Duodenal mucosa (tissue), 2 donors: ENCODE data around the gene GNAQ.
A peak's percentile ranks its signal among the peaks of the same experiment; 100 is the strongest.

ENCODE experiments used
- H3K27ac ChIP-seq: one replicate; pipeline ENCODE4 v1.7.0; 2013; ENCODE audit warnings: low read depth, low read length
- H3K27me3 ChIP-seq, 2 donors: one replicate each; pipeline ENCODE4 v1.7.0; 2013; ENCODE audit warnings: low read length in 2 of 2, control low read depth in 1 of 2; ENCODE audit not compliant: insufficient read depth in 2 of 2, control insufficient read depth in 1 of 2
- H3K36me3 ChIP-seq, 2 donors: one replicate each; pipeline ENCODE4 v1.7.0; 2013; ENCODE audit warnings: low read length in 2 of 2, control low read depth in 1 of 2; ENCODE audit not compliant: insufficient read depth in 2 of 2, control insufficient read depth in 1 of 2
- H3K4me1 ChIP-seq, 2 donors: one replicate each; pipeline ENCODE4 v1.7.0; 2013; ENCODE audit warnings: low read length in 2 of 2, control low read depth in 1 of 2; ENCODE audit not compliant: insufficient read depth in 2 of 2, control insufficient read depth in 1 of 2
- H3K4me3 ChIP-seq, 2 donors: one replicate each; pipeline ENCODE4 v1.7.0; 2013; ENCODE audit warnings: low read length in 2 of 2, low read depth in 1 of 2
- H3K9ac ChIP-seq, 2 donors: one replicate each; pipeline ENCODE4 v1.7.0; 2013; ENCODE audit warnings: low read length in 2 of 2, low read depth in 1 of 2
- H3K9me3 ChIP-seq, 2 donors: one replicate each; pipeline ENCODE4 v1.7.0; 2013; ENCODE audit warnings: low read length in 2 of 2, control low read depth in 1 of 2; ENCODE audit not compliant: control insufficient read depth in 1 of 2

Gene GNAQ

GRCh38 chr9:77989909-77990308 is 41.7 kb downstream of the GNAQ start:
- peaks cover 0 to 3% of the 10 kb centered on the region in 2 donors for H3K36me3 ChIP-seq
- H3K4me1 ChIP-seq = peaks cover 28 to 52% of the 10 kb centered on the region in 2 donors
- no peaks in the 10 kb centered on the region for H3K9me3 ChIP-seq
- H3K9ac ChIP-seq = no peak overlapping the region
- H3K27ac ChIP-seq = no peak overlapping the region
- no peak overlapping the region for H3K4me3 ChIP-seq
- H3K27me3 ChIP-seq = no peaks in the 10 kb centered on the region

DNA sequence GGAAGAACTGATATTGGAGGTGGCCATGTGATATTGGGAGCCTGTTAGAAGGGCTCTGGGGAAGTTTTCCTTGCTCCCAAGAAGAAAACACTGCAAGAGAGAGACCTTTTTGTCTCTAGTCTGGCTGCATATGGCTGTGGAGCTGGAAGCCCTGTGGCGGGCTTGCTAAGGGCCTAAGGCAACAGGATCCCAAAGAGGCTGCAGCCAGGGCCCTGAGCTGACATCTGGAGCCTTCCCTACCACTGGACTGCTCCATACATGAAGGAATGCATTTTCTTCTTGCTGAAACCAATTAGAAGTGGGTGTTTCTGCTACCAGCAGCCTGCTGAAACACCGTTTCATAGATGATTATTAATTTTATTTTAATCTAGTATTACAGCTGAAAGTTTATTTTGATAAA is 42.2 kb downstream of the GNAQ start:
- H3K27me3 ChIP-seq = no peaks in the 10 kb centered on the region
- H3K9me3 ChIP-seq = no peaks in the 10 kb centered on the region
- H3K4me3 ChIP-seq = no peak overlapping the region
- H3K9ac ChIP-seq = no peak overlapping the region
- no peak overlapping the region for H3K27ac ChIP-seq
- H3K36me3 ChIP-seq = peaks cover 0 to 3% of the 10 kb centered on the region in 2 donors
- H3K4me1 ChIP-seq = peaks cover 28 to 52% of the 10 kb centered on the region in 2 donors

DNA sequence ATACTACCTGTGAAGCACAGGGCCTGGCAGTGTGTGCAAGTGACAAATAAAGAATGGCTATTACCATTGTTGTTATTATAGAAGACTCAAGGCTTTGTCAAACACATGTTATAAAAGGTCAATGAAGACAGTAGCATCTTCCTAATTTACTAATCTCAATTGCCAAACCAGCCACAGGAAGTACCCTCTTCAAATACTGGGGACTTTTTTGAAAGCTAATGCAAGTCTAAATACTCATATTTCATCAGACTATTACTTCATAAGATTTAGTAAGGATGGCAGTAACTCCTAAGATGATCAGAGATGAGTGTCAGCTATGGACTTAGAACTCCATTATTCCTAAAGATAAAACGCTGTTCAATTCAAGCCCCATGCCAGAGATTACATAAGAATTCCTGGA is 43.0 kb downstream of the GNAQ start:
- Histone ChIP-seq H3K36me3 (peaks cover 0 to 3% of the 10 kb centered on the region in 2 donors), H3K9ac (no peak overlapping the region), H3K4me3 (no peak overlapping the region), H3K4me1 (peaks cover 29 to 52% of the 10 kb centered on the region in 2 donors), H3K9me3 (no peaks in the 10 kb centered on the region), H3K27me3 (no peaks in the 10 kb centered on the region), H3K27ac (no peak overlapping the region)

DNA sequence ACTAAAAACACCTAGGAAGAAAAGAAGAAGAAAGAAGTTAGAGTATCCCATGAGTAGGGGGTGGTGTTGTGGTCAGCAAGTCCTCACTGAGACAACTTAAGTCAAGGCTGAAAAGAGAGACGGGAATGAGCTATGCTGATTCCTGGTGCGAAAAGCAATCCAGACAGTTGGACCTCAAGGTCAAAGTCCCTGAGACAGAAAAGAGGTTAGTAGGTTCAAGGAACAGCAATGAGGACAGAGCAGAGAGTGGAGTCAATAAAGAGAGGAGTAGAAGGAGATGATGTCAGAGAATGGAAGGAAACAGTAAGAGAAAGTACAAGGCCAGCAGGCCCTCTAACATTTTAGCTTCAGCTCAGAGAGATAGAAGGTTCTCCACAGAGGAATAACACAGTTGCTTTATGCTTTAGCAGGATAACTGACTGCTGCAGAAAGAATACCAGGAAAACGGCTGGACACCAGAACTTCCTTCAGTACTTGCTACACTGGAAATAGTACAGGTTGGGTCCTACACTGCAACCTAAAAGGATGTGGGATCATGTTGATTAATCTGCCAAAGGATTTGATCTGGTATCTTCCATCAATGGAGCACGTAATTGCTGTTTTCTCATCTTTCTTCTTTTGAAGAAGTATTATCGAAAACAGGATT is 43.6 kb downstream of the GNAQ start:
- Histone ChIP-seq H3K4me3 (peak overlapping the region; percentile 5 to 9), H3K9ac (no peak overlapping the region), H3K36me3 (peaks cover 0 to 3% of the 10 kb centered on the region in 2 donors), H3K27ac (no peak overlapping the region), H3K9me3 (no peaks in the 10 kb centered on the region), H3K4me1 (peaks cover 33 to 55% of the 10 kb centered on the region in 2 donors), H3K27me3 (no peaks in the 10 kb centered on the region)

DNA sequence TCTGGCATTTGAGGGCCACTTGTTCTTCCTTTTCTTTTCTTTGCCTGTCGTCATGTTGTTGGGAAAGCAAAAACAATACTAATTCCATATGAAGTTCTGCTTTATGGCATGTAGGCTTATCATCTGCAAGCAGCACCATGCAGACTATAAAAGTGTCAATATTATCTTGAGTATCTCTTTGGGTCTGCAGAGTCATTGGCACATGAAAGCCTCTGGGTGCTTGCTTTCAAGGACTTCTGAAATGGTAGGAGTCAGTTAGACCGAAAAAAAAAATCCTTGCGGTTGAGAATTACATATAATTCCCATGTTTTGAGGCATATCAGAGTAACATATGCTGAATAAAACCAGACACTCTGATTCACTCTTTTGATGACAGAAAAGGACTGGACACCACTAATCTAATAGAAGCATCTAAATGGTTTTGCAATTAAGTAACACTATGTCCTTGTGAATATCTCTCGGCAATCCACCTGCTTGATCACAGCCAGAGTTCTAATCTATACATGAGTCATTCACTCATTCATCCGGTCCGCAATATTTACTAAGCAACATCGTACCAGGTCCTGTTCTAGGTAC is 44.4 kb downstream of the GNAQ start:
- Histone ChIP-seq H3K4me1 (peaks cover 41 to 60% of the 10 kb centered on the region in 2 donors), H3K9ac (peak overlapping the region in 1 of 2 donors; percentile 28), H3K27me3 (no peaks in the 10 kb centered on the region), H3K9me3 (no peaks in the 10 kb centered on the region), H3K27ac (no peak overlapping the region), H3K4me3 (peak overlapping the region in 1 of 2 donors; percentile 9), H3K36me3 (peaks cover 0 to 3% of the 10 kb centered on the region in 2 donors)

GRCh38 chr9:77985996-77986395 is 45.6 kb downstream of the GNAQ start:
- Histone ChIP-seq H3K27ac (no peak overlapping the region), H3K9ac (no peak overlapping the region), H3K36me3 (no peaks in the 10 kb centered on the region), H3K4me3 (peak overlapping the region in 1 of 2 donors; percentile 10), H3K4me1 (peaks cover 53 to 71% of the 10 kb centered on the region in 2 donors), H3K27me3 (no peaks in the 10 kb centered on the region), H3K9me3 (no peaks in the 10 kb centered on the region)

- no peak overlapping the region for H3K4me3 ChIP-seq
- no peaks in the 10 kb centered on the region for H3K9me3 ChIP-seq
- H3K27me3 ChIP-seq = no peaks in the 10 kb centered on the region
- H3K36me3 ChIP-seq = no peaks in the 10 kb centered on the region
- H3K9ac ChIP-seq = no peak overlapping the region
- no peak overlapping the region for H3K27ac ChIP-seq
- peaks cover 57 to 61% of the 10 kb centered on the region in 2 donors for H3K4me1 ChIP-seq
These were observed 48.3 kb downstream of the GNAQ start for GRCh38 chr9:77983320-77983662.

DNA sequence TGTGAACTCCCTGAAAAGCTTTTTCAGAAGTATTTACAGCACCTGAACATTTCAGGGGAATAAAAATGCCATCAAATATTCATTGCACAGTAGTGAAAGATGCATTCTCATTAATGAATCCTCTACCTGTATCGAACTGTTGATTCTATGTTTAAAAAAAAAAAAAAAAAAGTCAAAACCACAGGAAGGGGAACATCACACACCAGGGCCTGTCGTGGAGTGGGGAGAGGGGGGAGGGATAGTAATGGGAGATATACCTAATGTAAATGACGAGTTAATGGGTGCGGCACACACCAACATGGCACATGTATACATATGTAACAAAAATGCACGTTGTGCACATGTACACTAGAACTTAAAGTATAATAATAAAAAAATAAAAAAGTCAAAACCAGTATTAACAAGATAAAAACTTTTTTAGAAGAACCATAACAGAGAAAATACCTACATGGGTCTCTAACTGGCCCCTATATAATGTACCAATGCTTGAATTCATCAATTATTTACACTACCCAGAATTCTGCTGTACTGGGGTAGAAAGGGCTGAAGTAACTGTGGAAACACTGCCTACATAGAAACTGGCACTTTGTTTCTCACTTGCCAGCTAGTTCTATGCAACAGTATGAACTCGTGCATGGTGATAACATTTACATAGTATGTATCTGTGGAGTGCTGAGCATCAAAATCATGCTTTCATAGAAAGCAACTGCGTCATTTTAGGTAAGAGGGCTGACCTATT is 48.9 kb downstream of the GNAQ start:
- Histone ChIP-seq H3K36me3 (no peaks in the 10 kb centered on the region), H3K9ac (no peak overlapping the region), H3K27ac (no peak overlapping the region), H3K9me3 (no peaks in the 10 kb centered on the region), H3K4me3 (no peak overlapping the region), H3K4me1 (peaks cover 57 to 59% of the 10 kb centered on the region in 2 donors), H3K27me3 (no peaks in the 10 kb centered on the region)

DNA sequence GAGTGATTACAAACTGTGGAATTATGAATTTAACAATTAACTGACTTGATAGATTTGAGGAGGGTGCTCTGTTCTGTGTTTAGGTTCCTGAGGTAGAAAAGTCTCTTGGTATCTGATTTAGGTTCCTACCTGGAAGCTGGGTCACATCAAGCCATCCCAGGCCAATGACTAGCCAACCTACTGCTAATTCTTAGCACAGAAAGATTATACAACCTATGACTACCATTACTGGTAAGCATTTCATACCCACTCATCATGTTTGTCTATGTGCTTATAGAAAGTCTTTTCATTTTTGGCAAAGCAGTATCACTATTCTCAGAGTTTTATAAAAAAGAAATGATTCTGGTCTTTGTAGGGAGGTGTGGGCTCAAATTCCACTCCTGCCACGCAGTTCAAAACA is 49.7 kb downstream of the GNAQ start:
- Histone ChIP-seq H3K9me3 (no peaks in the 10 kb centered on the region), H3K4me1 (peaks cover 57 to 59% of the 10 kb centered on the region in 2 donors), H3K36me3 (no peaks in the 10 kb centered on the region), H3K27me3 (no peaks in the 10 kb centered on the region), H3K4me3 (peak overlapping the region in 1 of 2 donors; percentile 3), H3K27ac (peak overlapping the region; percentile 44), H3K9ac (no peak overlapping the region)

DNA sequence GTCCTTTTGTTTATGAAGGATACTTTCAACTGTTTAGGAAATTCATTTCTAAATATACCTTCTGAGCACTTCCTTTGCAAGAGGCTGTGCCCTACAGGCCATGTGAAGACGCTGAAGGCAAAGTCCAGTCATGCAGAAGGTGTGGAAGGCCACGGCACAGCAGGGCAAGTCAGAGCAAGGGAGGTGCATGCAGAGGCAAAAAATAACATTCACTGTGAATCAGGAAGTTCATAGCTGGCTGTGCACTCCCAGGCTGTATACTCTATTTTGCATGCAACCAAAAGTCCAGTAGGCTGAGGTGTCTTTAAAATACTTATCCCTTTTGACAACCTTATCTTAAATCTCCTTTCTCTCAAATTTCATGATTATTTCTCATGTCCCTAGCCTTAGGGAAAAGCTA is 50.3 kb downstream of the GNAQ start:
- H3K27me3 ChIP-seq = no peaks in the 10 kb centered on the region
- no peaks in the 10 kb centered on the region for H3K9me3 ChIP-seq
- H3K4me1 ChIP-seq = peaks cover 51 to 57% of the 10 kb centered on the region in 2 donors
- no peak overlapping the region for H3K27ac ChIP-seq
- peak overlapping the region in 1 of 2 donors; percentile 3 for H3K4me3 ChIP-seq
- no peaks in the 10 kb centered on the region for H3K36me3 ChIP-seq
- H3K9ac ChIP-seq = peak overlapping the region in 1 of 2 donors; percentile 6
